Stimulated activated CD8-positive, alpha-beta memory T cell treated with anti-CD3 and anti-CD28 coated beads, Interleukin-12 subunit alpha, Interleukin-12 subunit beta, amount 100 ng/mL, for 4 hours (primary cell): ENCODE results near the gene KMT2C.

Experiments used
- DNase-seq: peaks from one replicate; pipeline ENCODE4 v3.0.0-alpha.2; 2020; ENCODE audit warnings: low read depth

Gene KMT2C

DNA sequence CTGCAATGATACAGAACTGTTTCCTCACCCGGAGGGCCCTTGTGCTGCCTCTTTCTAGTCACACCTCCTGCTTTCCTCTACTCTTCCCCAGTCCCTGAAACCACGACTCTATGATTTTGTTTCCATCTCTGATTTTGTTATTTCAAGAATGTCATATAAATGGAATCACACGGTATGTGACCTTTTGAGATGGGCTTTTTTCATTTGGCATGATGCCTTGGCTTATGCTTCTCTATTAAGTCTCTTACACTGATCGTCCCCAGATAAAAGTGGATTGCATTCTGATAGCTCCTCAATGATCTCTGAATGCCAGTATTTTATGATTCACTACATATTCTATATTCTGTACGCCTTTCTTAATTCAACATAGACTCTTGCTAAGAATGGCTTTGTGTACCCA lies 332.1 kb downstream of the KMT2C start:
- DNase-seq, result no peak

DNA sequence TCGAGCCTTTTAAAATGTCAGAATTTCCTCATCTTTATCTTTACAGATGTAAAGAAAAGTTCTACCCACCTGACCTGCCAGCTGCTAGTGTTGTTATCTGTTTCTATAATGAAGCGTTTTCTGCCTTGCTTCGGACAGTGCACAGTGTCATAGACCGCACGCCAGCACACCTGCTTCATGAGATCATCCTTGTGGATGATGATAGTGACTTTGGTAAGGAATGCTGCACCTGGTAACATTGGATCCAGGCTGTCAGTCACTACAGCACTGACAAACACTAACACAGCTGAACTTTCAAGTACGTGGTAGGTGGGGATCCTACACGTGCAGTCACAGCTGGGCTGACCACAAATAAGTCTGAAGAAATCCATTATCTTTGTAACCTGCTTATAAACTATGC lies 332.7 kb downstream of the KMT2C start:
- no peak for DNase-seq

DNA sequence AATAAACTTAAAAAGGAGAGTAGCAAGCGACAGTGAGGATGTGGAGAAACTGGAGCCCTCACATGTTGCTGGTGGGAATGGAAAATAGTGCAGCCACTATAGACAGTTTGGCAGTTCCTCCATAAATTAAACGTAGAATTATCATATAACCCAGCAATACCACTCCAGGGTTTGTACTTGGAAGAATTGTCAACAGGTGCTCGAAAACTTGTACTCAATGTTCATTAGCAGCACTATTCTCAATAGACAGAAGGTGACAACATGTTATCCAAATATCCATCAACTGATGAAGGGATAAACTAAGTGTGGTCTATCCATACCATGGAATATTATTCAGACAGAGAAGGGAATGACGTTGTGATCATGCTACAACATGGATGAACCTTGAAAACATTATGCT lies 338.5 kb downstream of the KMT2C start:
- no peak for DNase-seq

DNA sequence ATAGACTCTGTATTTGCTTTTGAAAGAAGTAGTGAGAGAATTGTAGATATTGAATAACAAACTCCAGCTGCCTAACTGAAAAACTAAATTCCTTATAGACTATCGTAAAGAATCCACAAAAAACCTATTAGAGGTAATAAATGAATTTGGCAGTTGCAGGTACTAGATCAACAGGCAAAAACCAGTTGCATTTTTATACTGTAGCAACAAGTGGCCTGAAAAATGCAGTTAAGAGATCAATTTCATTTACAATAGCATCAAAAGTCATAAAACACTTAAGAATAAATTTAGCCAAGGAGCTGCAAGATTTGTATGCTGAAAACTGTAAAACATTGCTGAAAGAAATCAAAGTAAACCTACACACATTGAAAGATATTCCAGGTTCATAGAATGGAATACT lies 340.0 kb downstream of the KMT2C start:
- no peak for DNase-seq

DNA sequence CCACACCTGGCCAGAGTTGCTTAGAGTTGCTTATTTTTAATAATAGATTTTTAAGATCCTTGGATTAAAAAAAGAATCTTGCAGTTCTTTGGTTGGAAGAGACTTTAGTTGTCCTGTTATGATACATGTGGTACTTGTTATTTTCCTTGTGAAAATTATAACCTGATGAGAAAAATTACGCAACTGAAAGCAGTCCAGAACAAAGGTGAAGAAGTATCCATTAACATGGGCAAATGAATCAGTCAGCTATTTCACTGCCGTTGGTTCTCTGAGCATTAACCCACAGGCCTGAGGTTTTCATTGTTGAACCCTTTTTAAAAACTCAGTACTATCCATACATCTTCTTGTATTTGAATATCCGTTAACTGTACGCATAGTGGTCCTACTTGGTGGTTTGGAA lies 342.1 kb downstream of the KMT2C start:
- DNase-seq, result no peak

DNA sequence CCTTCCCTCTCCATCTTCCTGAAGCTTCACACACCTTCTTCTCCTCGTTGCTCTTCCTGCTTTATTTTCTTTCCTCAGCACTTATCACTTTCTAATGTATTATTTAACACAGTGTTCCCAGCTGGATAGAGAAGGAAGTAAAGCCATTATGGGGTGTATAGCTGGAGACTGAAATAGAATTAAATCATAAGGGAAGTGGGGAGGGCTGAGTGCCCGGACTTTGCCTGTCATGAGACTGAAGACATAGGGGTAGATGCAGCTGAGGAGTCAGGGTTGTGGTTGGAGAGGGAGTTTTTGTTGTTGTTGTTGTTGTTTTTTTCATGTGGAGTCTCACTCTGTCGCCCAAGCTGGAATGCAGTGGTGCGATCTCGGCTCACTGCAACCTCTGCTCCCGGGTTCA lies 345.1 kb downstream of the KMT2C start:
- DNase-seq, result no peak

DNA sequence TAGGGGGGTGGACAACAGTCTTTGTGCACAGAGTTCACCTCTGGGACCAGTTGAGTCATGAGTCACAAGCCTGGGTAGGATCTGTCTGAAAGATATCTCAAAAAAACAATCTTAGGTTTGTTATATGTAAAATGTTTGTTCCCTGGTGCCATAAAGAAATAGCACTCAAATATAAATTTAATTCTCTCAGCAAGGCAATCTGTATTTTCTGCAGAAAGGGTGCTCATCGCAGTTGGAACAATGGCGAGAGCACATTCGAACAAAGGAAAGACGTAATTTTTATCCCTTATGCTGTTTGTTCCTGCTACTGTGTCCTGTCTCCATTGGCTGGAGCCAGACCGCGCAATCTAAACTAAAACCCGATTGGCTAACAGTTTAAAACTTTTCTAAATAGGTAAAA lies 346.6 kb downstream of the KMT2C start:
- DNase-seq, result no peak

DNA sequence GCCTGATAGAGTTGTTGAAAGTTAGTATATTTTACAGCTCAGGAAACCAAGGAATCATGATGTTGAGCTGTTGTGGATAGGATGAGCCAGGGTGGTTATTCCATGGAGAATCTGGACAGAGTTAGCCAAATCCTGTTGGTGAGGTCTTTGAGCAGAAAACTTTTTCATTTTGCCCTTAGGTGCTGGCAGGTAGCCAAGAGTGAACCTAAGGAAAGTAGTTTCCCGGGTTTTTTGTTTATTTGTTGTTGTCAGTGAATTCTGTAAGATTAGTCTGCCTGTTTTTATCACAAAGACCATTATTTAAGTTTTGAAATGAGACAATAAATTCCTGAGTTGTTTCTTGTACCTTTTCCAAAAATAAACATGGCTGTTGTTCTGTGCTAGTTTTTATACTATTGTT lies 349.3 kb downstream of the KMT2C start:
- no peak for DNase-seq

DNA sequence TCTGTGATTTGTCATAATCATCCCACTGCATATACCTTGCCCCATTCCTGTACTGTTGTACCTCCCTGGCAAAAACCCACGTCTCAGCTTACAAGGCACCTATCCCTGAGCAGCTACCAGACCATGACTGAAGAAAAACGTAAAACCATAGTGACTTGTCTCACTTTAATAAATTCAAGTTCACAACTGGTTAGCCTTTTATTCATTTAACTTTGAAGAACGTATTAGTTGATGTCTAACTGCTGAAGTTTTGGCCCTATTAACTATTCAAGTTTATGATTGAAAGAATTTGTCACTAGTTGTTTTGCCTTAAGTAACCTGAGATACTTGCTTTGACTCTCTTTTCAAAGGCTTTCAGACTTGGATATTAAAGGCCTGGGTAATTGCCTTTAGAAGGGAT lies 350.7 kb downstream of the KMT2C start:
- DNase-seq, result no peak
